HG02642 (cell line): ENCODE data around the gene TUBGCP2.
A peak's percentile ranks its signal among the peaks of the same experiment; 100 is the strongest.
"Not testable (repeated sequence)": the region's sequence is repeated elsewhere in the genome, so short reads cannot be mapped to it uniquely, and the experiment has no call there.

Source experiments
- ATAC-seq: cut with Tn5 transposase; IDR thresholded peaks from one replicate; pipeline ENCODE4 v1.9.1; 2021; ENCODE audit warnings: mild to moderate bottlenecking; ENCODE audit not compliant: unreplicated experiment, poor library complexity

The TUBGCP2 gene

DNA sequence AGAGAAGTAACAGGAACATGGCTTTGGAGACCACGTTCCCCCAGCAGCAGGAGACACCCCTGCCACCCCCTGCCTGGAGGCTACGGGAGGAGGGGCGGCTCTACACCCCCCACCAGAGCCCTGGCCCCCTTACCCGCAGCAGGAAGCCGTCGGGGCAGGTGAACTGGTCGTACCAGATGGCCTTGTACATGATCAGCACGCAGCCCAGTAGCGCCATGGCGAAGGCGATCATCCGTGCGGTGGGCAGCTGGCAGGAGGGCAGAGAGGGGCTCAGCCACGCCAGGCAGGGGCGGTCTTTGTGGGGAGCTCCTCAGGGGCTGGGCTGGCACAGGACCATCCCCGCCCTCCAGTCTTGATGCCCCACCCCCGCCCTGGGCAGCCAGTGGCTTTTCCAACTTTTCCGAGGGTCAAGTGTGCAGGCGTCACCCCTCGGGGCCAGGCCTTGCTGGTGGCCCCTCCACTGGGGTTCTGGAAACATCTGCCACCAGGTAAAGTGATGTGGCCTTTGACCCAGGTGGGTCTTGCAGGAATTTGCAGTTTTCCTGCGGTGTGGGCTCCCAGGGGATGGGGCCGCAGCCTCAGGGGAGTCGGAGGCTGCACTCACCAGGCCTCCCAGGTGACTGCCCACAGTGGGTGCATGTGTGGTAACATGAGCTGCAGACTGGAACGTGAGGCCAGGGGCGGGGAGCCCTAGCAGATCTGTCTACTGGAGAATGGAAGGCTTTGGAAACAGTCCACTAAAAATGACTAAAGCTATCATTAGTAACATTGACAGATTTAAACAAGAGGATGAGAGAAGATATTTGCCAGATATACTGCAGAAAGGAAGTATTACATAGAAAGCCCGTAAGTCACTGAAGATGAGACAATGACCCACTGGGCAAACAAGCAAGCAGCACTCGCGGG lies 18.3 kb upstream of the TUBGCP2 start:
- no peak for ATAC-seq

- no peak for ATAC-seq
Observed at GRCh38 chr10:133326223-133326551, 17.5 kb upstream of the TUBGCP2 start.

DNA sequence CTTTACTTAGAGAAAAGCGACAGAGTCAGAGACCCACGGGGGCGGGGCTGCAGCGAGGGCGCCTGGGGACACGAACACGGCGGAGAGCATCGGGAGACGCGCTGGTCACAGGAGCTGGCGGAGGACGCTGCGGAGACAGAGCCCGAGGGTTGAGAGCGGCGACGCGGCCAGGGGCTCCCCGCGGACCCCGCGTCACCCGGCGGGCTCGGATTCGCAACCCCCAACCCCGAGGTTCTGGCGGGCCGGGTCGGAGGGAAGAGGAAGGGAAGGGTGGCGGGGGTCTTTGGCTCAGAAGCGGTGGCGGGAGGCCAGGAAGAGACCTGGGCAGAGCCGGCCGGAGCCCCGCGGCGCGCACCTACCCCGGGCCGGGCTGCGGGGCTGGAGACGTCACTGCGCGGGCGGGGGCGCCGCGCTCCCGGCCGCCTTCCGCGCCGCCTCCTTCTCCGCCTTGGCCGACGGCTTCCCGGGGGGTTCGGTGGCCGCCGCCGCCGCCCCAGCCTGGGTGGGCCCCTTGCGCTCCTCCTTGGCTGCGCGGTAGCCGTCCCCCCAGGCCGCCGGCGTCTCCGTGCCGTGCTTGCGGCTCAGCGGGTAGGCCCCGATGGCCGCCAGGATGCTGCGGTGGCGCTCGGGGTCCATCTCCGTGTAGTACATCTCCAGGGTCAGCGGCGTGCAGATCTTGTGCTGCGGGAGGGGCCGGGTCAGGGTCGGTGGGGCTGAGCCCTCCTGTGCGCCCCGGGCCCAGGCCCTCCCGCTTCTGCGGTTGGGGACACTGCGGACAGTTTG lies 17.0 kb upstream of the TUBGCP2 start:
- ATAC-seq, result no peak

GRCh38 chr10:133324857-133325260 lies 16.2 kb upstream of the TUBGCP2 start:
- ATAC-seq, result no peak

DNA sequence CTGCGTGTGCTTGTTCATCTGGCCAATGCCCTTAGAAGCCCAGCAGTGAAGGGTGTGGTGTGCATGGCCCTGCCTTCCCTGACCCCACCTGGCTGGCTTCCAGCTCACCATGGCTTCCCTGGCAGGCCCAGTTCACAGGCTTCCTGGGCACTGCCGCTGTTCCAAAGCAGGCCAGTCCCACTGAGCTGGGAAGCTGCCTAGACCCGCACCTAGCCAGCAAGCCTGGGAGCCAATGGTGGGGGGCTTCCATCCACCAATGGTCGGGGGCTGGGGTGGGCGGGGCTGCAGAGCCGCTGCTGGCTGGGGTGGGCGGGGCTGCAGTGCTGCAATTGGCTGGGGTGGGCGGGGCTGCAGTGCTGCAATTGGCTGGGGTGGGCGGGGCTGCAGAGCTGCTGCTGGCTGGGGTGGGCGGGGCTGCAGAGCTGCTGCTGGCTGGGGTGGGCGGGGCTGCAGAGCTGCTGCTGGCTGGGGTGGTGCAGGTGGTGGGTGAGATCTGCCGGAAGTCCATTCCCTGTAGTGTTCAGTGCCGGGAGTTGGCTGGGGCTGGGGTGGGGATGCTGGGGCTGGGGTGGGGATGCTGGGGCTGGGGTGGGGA lies 15.6 kb upstream of the TUBGCP2 start:
- ATAC-seq, result no peak

DNA sequence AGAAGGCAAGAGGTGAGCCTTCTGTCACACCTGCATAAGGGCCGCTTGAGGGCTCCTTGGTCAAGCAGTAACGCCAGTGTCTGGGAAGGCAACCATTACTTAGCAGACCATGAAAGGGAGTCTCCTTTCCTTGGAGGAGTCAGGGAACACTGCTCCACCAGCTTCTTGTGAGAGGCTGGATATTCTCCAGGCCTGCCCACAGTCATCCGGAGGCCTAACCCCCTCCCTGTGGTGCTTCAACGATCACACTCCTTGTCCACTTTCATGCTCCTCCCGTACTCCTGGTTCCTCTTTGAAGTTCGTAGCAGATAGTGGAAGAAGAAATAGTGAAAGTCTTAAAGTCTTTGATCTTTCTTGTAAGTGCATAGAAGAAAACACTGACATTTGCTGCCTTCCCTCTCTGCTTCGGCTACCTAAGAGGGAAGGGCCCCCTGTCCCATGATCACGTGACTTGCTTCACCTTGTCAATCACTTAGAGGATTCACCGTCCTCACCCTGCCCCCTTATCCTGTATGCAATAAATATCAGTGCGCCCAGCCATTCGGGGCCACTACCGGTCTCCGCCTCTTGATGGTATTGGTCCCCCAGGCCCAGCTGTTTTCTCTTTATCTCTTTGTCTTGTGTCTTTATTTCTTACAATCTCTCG lies 13.5 kb upstream of the TUBGCP2 start:
- not testable (repeated sequence) for ATAC-seq

- ATAC-seq, result not testable (repeated sequence)
Observed at GRCh38 chr10:133320852-133321422, 12.3 kb upstream of the TUBGCP2 start.

GRCh38 chr10:133318494-133319127 lies 9.9 kb upstream of the TUBGCP2 start:
- peak; percentile 78 for ATAC-seq

- no peak for ATAC-seq
Observed at GRCh38 chr10:133316732-133317131, 8.1 kb upstream of the TUBGCP2 start.

DNA sequence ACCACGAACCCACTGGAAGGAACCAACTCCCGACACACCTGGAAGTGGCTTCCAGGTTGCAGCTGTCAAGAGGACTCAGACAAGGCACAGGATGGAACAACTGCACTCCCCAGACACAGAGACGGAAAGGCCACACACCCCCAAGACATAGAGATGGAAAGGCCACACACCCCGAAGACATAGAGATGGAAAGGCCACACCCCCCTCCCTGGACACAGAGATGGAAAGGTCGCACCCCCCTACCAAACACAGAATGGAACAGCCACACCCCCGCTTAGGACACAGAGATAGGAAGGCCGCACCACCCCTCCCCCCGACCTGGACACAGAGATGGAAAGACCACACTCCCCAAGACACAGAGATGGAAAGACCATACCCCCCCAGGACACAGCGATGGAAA lies 7.6 kb upstream of the TUBGCP2 start:
- ATAC-seq, result no peak

DNA sequence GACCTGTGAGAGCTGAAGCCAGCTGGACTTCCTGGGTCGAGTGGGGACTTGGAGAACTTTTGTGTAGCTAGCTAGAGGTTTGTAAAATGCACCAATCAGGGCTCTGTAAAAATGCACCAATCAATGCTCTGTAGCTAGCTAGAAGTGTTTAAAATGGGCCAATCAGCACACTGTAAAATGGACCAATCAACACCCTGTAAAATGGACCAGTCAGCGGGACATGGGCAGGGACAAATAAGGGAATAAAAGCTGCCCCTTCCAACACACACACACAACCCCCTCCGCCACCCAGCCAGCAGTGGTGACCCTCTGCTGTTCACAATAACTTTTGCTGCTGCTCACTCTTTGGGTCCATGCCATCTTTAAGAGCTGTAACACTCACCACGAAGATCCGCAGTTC lies 7.2 kb upstream of the TUBGCP2 start:
- ATAC-seq, result no peak

DNA sequence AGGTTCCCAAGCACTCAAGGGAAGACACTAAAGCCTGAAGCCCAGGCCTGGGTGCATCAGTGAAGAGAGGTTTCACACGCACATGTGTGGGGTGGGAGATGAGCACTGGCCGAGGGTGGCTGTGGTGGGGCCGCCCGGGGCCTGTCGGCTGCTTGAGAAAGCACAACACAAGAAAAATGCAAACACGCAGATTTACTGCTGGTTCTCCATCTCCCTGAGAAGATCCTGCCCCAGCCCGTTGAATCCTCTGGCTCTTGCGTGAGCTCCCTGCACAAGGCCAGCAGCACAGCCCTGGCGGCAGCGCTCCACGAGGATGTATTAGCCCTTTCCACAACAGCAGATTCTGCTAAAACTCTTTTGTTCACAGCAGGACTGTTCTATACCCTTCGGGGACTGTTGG lies 6.2 kb upstream of the TUBGCP2 start:
- no peak for ATAC-seq

GRCh38 chr10:133313192-133313591 lies 4.5 kb upstream of the TUBGCP2 start:
- no peak for ATAC-seq

- ATAC-seq, result no peak
Observed at GRCh38 chr10:133312769-133313145, 4.1 kb upstream of the TUBGCP2 start.

DNA sequence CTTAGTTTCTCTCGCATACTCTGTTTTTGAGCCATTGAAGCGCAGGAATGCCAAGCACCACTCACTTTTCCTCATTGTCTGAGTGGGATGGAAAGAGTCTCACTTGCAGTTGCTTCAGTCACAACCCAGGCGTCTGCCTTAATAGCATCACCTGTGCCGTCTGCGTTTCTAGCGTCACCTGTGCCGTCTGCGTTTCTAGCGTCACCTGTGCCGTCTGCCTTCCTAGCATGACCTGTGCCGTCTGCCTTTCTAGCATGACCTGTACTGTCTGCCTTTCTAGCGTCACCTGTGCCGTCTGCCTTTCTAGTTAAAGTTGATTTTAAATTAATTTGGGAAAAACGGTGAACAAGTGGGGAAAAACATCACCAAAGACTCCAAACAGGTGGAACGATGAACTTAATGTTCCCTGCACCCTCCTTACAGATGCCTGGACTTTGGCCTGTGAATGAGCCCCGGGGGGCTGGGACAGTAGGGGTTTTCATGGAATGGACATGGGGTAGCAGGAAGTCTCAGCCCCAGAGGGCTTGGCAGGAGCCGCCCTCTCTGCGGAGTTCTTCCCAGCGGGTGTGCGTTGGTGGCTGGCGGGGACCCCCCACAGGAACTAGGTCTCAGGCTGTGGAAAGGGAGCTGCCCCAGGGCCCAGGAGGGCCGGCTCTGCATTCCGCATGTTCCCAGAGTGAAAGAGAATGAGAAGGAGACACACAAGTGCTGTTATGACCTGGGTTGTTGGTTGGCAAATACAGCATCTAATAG lies 3.5 kb upstream of the TUBGCP2 start:
- ATAC-seq, result no peak

DNA sequence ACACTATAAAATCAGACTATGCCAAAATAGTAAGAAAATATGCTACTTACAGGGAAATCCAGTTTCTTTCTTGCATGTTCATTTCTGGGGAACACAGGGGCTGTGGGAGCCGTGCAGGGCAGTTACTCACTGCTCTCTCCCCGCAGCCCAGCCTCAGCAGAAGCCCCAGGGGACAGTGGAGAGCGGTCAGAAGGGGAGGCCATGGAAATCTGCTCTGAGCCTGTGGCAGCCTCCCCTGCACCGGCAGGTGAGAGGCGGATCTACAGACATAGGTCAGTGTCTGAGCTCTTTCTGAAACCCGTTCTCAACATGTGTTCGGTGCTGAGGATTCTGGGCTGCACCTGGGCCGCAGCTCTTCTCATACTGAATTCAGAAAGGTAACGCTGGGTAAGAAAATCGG lies 2.9 kb upstream of the TUBGCP2 start:
- ATAC-seq, result no peak

- no peak for ATAC-seq
Observed at GRCh38 chr10:133310789-133311188, 2.1 kb upstream of the TUBGCP2 start.

- no peak for ATAC-seq
Observed at GRCh38 chr10:133310399-133310755, 1.7 kb upstream of the TUBGCP2 start.

DNA sequence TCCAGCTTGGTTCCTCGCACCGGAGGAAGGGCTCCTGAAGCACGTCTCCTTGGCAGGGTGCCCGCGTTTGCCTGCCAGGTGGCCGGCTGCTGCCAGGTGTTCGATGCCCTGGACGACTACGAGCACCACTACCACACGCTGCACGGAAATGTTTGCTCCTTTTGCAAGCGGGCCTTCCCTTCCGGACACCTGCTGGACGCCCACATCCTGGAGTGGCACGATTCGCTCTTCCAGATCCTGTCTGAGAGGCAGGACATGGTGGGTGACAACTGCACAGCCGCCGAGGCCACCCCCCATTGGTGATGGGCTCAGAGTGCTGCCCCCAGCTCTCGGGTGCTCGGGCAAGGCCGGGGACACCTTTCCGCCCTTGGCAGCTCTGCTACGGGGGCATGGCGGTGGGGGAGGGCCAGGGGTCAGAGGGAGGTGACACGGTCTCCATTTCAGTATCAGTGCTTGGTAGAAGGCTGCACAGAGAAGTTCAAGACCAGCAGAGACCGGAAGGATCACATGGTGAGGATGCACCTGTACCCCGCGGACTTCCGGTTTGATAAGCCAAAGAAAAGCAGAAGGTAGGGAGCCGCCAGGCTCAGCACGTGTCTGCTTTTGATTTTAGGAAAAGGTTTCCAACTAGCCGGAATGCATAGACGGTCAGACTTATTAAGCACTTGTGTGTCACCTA lies 1.2 kb upstream of the TUBGCP2 start:
- ATAC-seq, result no peak
